ES-I3 (cell line): Measurements from ENCODE around the gene TGFBR3L.
"Not testable (repeated sequence)": the region's sequence is repeated elsewhere in the genome, so short reads cannot be mapped to it uniquely, and the experiment has no call there.

Source experiments
- H3K36me3 ChIP-seq: 2 replicates; pipeline ENCODE4 v1.6.1; 2013; ENCODE audit warnings: mild to moderate bottlenecking, low read length, control low read depth, moderate library complexity; ENCODE audit not compliant: insufficient read depth
- H3K4me1 ChIP-seq: 2 replicates; pipeline ENCODE4 v1.6.1; 2013; ENCODE audit warnings: mild to moderate bottlenecking, control low read depth, low read length; ENCODE audit not compliant: insufficient read depth
- H3K9ac ChIP-seq: 2 replicates; pipeline ENCODE4 v1.6.1; 2013; ENCODE audit warnings: low read depth, mild to moderate bottlenecking, low read length, moderate library complexity
- H3K9me3 ChIP-seq: 2 replicates; pipeline ENCODE4 v1.6.1; 2013; ENCODE audit warnings: mild to moderate bottlenecking, low read length, moderate library complexity; ENCODE audit not compliant: control insufficient read depth, insufficient read depth

TGFBR3L gene

DNA sequence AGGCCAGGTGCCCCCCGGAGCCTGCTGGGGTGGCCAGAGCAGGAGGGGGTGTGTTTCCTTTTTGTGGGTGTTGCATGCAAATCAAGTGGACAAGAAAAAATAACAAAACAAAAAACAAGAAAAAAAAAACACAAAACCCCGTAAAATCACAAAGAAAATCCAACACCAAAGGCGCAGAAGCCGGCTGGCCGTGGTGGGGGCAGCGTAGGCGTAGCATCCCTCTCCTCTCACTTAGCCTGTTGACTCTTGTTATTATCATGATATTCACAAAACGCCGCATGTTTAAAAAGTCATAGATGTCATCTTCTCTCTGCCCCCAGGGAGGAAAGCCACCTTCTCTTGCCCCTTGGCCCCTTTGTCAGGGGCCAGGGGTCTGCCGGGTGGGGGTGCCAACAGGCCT lies 978 bp upstream of the TGFBR3L start:
- Histone ChIP-seq H3K4me1 (no peaks in the 10 kb centered on the region; the same call in 1 of the 2 replicates), H3K9ac (no peak overlapping the region), H3K36me3 (no peaks in the 10 kb centered on the region), H3K9me3 (no peaks in the 10 kb centered on the region)

DNA sequence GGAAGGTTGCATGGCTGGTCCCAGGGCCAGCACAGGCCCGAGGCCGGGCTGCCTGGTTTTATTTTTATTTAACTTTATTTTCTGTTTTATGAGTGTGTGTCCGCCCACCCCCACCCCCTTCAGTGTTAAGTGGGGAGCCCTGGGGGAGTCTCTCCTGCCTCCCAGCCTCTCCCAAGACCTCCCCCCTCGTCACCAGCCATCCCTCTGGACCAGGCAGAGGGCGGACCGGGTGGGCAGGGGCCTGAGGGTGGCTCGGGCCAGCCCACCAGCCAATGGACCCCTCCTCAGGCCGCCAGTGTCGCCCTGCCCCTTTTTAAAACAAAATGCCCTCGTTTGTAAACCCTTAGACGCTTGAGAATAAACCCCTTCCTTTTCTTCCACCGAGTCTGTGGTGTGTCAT lies 531 bp upstream of the TGFBR3L start:
- H3K36me3 ChIP-seq, result no peaks in the 10 kb centered on the region
- H3K9ac ChIP-seq, result no peak overlapping the region

DNA sequence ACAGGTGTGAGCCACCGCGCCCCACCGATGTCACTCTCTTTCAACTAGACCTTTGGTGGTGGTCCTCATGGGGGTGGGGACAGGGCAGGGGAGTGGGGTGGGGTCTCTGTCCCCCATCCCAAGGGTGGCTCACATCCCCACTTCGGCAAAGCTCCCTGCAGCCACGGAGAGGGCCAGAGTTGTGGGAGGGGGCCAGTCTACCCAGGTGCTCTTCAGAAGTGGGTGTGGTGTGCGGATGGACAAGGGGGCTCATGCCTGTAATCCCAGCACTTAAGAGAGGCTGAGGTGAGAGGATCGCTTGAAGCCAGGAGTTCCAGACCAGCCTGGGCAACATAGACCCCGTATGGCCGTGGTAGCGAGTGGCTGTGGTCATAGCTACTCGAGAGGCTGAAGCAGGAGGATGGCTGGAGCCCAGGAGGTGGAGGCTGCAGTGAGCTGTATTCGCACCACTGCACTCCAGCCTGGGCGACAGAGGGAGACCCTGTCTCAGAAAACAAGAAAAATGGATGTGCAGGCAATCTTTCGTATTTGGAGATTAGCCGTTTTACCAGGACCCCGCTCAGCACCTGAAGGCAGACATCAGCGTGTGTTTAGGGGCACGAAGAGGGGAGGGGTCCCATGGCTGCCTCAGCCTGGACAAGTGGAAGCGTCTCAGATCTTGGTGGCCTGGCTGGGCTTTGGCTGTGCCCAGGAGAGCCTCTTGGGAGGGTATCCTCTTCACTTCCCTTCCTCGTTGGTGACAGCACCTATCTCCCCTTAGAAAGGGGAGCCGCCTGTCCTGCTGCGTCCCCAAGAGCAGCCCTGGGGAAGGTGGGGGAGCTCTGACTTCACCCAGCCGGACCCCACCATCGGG lies 846 bp downstream of the TGFBR3L start:
- Histone ChIP-seq H3K9me3 (no peaks in the 10 kb centered on the region), H3K9ac (peak overlapping the region; percentile 63), H3K4me1 (no peaks in the 10 kb centered on the region; the same call in 1 of the 2 replicates), H3K36me3 (no peaks in the 10 kb centered on the region)

More for the DNA sequence above, 531 bp upstream of the TGFBR3L start:
- Histone ChIP-seq H3K9me3 (no peaks in the 10 kb centered on the region), H3K4me1 (no peaks in the 10 kb centered on the region; the same call in 1 of the 2 replicates)

DNA sequence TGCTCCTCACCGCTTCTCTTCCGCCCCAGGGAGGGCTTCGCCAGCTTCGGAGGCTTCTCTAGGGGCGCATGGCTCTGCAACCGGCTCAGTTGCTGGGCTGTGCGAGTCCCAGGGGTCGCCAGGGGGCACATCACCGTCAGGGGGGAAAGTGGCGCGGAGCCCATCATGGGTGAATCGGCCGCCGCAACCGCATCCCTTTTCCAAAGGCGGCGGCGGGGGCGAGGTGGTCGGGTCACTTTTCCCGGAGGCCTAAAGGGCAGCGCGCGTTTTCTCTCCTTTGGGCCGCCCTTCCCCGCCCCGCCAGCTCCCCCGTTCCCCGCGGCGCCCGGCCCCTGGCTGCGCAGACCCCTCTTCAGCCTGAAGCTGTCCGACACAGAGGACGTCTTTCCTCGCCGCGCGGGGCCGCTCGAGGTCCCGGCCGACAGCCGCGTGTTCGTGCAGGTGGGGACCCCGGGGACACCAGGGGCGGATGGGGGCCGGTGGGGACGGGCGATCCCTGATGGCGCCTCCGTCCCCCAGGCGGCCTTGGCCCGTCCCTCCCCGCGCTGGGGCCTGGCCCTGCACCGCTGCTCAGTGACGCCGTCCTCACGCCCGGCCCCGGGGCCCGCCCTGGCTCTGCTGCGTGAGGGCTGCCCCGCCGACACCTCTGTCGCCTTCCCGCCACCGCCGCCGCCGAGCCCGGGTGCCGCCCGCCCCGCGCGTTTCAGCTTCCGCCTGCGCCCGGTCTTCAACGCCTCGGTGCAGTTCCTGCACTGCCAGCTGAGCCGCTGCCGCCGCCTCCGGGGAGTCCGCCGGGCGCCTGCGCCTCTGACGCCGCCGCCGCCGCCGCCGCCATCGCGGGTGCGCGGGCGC lies 1.7 kb downstream of the TGFBR3L start:
- Histone ChIP-seq H3K9me3 (no peaks in the 10 kb centered on the region), H3K4me1 (peaks cover under 1% of the 10 kb centered on the region; the same call in 1 of the 2 replicates), H3K9ac (peak overlapping the region; percentile 63), H3K36me3 (no peaks in the 10 kb centered on the region)

DNA sequence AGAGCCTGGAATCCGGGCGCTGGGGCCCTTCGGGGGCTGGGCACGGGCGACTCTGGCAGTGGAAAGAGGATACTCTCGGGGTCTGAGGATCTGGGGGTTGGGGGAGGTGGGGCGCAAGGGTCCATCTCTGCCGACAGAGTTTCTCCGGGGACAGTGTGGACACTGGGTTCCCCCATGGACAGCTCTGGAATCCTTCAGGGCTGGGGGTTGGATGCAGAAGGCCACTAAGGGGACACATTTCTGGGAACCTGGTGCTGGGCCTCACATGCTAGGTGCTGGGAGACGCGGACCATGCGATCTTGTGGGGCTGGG lies 2.3 kb downstream of the TGFBR3L start:
- Histone ChIP-seq H3K36me3 (no peaks in the 10 kb centered on the region), H3K9me3 (no peaks in the 10 kb centered on the region), H3K9ac (peak overlapping the region; percentile 63; the same call in 1 of the 2 replicates), H3K4me1 (peaks cover 3% of the 10 kb centered on the region; the same call in 1 of the 2 replicates)

DNA sequence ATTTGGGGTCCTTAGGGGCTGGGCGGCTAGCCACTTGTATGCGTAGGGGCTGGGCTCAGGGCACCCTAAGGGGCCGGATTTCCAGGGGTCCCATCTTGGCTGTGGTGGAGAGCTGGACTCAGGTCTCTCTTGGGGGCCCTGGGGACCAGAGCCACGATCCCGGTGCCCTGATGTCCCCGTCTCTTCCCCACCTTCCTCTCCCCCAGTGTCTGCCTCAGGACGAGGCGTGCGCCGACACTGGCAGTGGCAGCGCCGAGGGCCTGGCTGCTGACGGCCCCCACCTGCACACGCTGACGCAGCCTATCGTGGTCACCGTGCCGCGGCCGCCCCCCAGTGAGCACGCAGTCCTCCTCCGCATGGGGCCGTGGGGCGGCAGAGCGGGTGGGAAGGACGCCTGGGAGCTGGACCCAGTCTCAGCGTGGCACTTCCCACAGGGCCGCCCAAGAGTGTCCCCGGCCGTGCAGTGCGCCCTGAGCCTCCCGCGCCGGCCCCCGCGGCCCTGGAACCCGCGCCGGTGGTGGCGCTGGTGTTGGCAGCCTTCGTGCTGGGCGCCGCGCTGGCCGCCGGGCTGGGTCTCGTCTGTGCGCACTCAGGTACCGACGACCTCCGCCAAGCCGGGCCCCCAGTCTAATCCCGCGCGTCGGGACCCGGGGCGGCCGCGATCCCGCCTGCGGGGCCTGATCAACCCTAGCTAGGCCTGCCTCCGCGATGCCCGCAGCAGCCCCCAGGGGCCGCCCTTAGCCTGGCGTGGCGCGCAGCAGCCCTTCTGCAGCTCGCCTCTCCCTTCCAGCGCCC lies 2.8 kb downstream of the TGFBR3L start:
- H3K4me1 ChIP-seq, result peaks cover 3% of the 10 kb centered on the region; the same call in 1 of the 2 replicates

DNA sequence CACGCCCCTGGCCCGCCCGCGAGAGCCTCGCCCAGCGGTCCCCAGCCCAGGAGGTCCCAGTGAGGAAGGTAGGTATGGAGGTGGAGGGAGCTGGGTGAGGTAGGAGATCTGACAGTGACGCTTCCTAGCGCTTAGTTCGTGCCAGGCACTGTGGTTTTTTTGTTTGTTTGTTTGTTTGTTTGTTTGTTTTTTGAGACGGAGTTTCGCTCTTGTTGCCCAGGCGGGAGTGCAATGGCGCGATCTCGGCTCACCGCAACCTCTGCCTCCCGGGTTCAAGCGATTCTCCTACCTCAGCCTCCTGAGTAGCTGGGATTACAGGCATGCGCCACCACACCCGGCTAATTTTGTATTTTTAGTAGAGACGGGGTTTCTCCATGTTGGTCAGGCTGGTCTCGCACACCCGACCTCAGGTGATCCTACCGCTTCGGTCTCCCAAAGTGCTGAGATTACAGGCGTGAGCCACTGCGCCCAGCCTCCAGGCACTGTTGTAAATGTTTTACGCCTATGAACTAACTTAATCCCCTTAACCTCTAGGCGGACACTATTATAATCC lies 3.5 kb downstream of the TGFBR3L start:
- peak overlapping the region; percentile 63; the same call in 1 of the 2 replicates for H3K9ac ChIP-seq
- H3K36me3 ChIP-seq, H3K4me1 ChIP-seq, H3K9me3 ChIP-seq: not testable (repeated sequence)

More for the DNA sequence above, 2.8 kb downstream of the TGFBR3L start:
- H3K9me3 ChIP-seq, result no peaks in the 10 kb centered on the region
- no peaks in the 10 kb centered on the region for H3K36me3 ChIP-seq
- peak overlapping the region; percentile 63; the same call in 1 of the 2 replicates for H3K9ac ChIP-seq

DNA sequence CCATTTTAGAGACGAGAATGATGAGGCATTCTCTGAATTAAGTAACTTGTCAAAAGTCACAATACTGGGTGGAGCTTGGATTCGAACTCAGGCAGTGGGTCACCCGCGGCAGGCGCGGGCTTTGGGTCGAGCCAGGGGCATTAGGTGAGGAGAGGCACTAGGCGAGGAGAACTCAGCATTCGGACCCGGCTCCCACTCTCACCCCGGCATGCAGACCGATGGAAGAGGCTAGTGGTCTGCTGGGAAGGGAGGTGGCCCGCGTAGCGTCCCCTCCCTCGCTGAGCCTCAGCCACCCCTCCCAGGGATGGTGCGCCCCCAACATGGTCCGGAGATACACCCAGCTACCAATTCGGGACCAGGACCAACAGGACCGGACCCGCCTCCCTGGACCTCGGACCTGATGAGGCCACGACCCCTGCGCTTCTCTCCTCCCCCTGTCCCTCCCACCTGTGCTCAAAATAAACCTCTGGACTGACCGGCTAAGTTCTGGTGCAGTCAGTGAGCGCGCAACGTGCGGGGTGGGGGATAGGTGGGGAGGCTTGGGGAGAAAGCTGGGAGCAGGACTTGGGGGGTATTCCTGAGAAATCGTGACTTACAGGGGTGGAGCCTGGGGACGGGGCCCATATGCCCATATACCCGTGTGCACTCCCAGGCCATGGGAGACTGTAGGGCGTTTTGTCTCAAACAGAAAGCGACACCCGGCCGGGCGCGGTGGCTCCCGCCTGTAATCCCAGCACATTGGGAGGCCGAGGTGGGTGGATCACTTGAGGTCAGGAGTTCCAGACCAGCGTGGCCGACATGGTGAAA lies 4.2 kb downstream of the TGFBR3L start:
- H3K4me1 ChIP-seq, result peaks cover 3% of the 10 kb centered on the region; the same call in 1 of the 2 replicates
- H3K36me3 ChIP-seq, result no peaks in the 10 kb centered on the region
- H3K9me3 ChIP-seq, result no peaks in the 10 kb centered on the region
- peak overlapping the region; percentile 71; the same call in 1 of the 2 replicates for H3K9ac ChIP-seq

DNA sequence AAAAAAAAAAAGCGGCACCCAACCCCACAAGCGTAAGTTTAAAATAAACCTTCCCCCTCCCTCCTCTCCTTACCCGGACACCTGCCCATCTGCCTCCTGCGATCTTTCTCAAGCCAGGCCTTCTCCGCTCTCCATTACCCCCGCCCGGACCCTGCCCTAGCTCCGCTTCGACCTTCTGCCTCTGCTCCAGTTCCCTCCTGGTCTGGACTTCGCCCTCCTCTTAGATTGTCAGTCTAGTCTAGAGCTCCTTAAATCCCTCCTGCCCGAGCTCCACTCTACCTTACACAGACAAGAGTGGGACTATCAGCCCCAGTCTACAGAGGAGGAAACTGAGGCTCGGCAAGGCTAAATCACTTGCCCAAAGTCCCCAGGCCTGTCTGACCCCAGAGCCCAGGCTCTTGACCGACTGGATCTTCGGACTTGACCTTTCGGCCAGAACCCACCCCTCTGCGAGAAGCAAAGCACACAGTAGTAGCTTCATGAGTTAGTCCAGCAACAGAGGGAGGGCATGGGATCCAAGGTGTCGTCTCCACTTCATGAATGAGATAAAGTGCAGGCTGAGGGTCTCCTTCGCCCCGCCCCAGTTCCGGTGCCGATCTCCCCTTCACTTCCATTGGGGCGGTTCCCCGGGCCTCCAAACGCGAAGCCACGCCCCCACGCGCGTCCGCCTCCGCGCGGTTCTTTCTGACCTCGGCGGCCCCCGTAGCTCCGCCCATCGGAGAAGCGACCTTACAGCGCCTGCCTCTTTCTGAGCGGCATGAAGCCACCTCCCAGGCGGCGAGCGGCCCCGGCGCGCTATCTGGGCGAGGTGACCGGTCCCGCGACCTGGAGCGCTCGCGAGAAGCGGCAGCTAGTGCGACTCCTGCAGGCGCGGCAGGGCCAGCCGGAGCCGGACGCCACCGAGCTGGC lies 5.2 kb downstream of the TGFBR3L start, which contains the start of gene SNAPC2:
SNAPC2 (plus strand) TSS at position 729 of the 909 bp plus-strand sequence; CDS start at position 758, 29 bp downstream.
- H3K36me3 ChIP-seq, result no peaks in the 10 kb centered on the region
- H3K9ac ChIP-seq, result peak within 1 kb of the TSS; percentile 71
- peaks cover 3% of the 10 kb centered on the region; the same call in 1 of the 2 replicates for H3K4me1 ChIP-seq
- H3K9me3 ChIP-seq, result no peaks in the 10 kb centered on the region

DNA sequence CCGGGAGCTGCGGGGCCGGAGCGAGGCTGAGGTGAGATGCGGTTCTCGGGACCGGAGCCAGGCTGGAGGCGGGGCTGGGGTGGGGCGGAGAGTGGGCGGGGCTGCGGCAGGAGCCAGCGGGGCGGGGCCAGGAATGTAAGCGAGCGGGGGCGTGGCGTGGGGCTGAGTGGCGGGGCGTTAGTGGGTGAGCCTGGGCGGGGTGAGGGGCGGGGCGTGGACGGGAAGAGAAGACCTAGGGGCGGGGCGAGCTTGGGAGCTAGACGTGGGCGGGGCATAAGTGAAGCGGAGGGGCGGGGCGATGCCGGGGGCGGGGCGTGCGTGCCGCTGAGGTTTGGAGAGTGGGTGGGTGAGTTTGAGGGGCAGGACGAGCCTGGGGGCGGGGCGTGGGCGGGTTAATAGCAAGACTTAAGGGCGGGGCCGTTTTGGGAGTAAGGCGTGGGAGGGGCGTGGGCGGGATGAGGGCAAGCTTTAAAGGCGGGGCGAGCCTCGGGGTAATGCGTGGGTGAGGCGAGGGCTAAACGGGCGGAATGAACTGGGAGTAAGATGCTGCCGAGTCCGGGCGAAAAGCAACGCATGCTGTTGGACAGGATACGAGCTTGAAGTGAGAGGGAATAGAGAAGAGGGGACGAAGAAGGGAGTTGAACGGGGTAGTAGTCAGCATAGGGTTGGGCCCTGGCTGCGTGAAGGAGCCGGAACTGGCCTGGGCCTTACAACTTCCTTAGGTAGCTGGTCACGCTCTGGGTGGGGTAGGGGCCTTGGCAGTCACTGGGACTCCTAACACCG lies 6.1 kb downstream of the TGFBR3L start:
- H3K36me3 ChIP-seq, result no peaks in the 10 kb centered on the region
- H3K9me3 ChIP-seq, result no peaks in the 10 kb centered on the region
- H3K4me1 ChIP-seq, result peaks cover 3% of the 10 kb centered on the region; the same call in 1 of the 2 replicates
- H3K9ac ChIP-seq, result peak overlapping the region; percentile 71; the same call in 1 of the 2 replicates

DNA sequence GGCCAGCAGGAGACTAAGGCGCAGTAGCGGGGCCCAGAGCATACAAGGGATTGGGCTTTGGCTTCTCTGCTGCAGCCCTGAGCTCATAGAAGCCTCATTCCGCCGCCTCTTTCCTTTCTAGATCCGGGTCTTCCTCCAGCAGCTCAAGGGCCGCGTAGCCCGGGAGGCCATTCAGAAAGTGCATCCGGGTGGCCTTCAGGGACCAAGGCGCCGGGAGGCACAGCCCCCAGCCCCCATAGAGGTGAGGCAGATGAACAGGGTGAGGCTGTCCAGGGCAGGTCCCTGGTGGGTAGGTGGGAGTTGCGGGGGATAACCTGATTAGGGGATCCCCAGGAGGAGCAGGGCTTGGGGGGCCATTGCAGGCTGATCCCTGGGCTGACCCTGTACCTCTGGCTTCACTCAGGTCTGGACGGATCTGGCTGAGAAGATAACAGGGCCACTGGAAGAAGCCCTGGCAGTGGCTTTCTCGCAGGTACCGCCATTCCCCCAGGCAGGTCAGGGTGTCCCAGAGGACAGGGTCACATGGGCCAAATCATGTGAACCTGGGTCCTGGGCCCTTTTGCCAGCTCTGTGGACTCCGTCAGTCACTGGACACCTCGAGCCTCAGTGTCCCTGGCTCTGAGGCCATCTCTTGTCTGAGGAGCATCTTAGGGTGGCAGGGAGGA lies 6.8 kb downstream of the TGFBR3L start:
- no peaks in the 10 kb centered on the region for H3K36me3 ChIP-seq
- peak overlapping the region; percentile 31; the same call in 1 of the 2 replicates for H3K9ac ChIP-seq
- H3K9me3 ChIP-seq, result no peaks in the 10 kb centered on the region
- H3K4me1 ChIP-seq, result peaks cover 3% of the 10 kb centered on the region; the same call in 1 of the 2 replicates
